Midbrain (tissue), 1 donor: ENCODE results near the gene ADGRA1.

ENCODE experiments used
- DNase-seq: peaks from one replicate; lab custom pipeline; 2025; lab: John Stamatoyannopoulos, UW

Gene ADGRA1

DNA sequence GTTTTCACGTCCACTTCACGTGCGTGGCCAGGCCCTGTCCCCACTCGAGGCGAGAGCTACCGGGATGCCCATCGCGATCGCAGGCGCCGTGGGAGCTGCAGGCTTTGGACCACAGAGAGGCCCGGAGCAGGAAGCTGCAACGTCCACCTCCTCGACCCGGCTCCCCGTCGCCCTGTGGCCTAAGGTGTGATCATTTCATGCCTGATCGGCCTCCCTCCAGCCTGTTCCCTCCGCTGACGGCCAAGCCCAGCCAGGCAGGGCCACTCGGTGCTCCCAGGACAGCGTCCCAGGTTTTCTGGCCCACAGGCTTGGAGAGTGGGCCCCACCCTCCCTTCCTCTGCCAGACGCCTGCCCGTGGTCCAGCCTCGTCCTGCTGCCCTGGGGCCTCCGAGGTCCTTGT is 91.9 kb downstream of the ADGRA1 start:
- no peak for DNase-seq

DNA sequence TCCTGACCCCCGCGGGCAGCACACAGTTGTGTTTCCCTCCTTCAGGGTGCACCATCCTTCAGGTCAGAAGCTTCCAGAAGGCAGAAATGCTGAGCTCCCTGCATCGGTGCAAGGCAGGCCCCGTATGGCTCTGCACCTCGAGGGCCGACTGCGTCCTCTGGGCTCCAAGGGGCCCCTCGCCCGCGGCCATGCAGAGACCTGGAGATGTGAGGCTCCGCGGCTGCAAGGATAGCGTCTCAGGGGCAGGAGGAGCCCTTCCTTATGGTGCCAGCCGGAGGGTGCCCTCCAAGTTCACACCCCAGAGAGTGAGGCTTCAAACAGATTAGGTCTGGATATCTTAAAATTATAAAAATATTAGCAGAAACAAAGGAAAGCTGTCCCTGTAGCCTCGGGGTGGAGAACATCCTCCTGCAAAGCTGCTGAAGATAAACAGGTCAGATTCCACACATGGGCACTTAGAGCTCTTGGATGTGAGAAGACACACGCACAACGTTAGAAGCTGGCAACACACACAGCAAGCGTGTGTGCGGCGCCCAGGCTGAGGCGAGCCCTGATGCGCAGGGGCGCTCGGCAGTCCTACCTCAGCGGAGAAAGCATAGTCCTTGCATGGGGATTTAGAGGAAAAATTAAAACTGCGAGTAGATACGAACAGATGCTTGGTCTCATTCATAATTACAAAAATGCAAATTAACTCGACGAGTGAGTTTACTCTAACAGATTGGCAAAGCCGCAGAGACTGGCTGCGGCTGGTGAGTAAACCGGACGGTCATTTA is 92.7 kb downstream of the ADGRA1 start:
- no peak for DNase-seq

DNA sequence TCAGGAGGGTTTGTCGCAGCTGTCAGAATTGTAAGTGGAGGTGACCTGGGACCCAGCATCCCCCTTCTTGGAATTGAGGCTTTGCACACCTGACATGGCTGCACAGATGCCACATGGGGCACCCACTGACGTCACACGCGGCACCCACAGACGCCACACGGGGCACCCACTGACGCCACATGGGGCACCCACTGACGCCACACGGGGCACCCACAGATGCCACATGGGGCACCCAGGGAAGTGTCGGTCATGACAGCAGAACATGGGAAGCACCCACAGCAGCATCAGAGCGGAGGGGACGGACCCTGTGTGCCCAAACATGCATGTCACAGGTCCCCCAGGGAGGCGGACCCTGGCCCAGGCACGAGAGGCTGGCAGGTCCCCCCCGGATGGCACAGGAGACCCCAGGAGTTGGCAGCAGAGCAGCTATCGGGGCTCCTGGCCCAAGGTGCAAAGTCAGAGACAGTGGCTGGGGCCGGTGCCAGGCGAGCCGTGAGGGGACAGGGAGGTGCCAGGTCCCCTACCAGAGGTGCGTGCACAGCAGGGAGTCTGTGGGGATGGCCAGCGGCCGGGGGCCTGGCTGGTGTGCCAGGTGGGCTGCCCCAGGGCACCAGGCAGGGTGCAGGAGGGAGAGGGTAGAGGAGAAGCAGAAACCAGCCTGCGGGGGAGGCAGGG is 93.4 kb downstream of the ADGRA1 start:
- no peak for DNase-seq
